MM.1S (cell line): ENCODE measurements around the gene RANBP6.

Experiments
- EZH2 ChIP-seq: fragments of 300-600 bp; sonication (generic); optimal IDR thresholded peaks from 2 replicates; pipeline ENCODE3; 2017; ENCODE audit warnings: low read depth, mild to moderate bottlenecking, antibody characterized with exemption, low read length, mixed read lengths
- TF ChIP-seq, protein P1 (sequence below): fragments of 300-600 bp; sonication (generic); IDR thresholded peaks from 2 replicates; pipeline ENCODE4 v1.5.1; 2016; ENCODE audit warnings: antibody characterized with exemption, low read length, mixed read lengths

DNA sequence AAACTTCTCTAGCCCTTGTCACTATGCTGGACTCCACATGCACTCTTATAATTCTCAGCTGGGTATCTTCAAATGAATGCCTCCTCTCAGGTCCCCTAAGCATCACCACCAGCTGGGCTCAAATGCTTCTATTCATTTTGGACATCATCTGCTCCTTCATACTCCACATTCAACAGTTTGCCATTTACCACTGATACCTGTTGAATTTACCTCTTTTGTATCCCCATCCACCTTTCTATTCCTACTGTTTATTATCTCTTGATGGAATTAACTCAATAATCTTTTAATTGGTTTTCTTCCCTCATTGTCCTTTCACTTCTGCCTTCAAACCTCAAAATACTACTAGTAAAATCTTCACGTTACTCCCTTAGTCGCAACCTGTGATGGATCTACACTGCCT lies 14.5 kb downstream of the RANBP6 start:
- TF ChIP-seq, protein P1, sequence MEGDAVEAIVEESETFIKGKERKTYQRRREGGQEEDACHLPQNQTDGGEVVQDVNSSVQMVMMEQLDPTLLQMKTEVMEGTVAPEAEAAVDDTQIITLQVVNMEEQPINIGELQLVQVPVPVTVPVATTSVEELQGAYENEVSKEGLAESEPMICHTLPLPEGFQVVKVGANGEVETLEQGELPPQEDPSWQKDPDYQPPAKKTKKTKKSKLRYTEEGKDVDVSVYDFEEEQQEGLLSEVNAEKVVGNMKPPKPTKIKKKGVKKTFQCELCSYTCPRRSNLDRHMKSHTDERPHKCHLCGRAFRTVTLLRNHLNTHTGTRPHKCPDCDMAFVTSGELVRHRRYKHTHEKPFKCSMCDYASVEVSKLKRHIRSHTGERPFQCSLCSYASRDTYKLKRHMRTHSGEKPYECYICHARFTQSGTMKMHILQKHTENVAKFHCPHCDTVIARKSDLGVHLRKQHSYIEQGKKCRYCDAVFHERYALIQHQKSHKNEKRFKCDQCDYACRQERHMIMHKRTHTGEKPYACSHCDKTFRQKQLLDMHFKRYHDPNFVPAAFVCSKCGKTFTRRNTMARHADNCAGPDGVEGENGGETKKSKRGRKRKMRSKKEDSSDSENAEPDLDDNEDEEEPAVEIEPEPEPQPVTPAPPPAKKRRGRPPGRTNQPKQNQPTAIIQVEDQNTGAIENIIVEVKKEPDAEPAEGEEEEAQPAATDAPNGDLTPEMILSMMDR, result no peak
- no peak for TF ChIP-seq EZH2
